ENCODE results near the gene GPR22. TPM values are rescaled to one million over a fixed set of nuclear protein-coding genes. Genes with fewer than 3 reads are reported as not detected.

GPR22 gene
- total RNA-seq, 2 donors from 2014 or later = not detected

Other genes starting within 250 kb of the GPR22 start
- 10 to 100 TPM; 30.4 to 55.5 TPM for gene COG5, start 93.9 kb downstream of the GPR22 start, total RNA-seq
- 10 to 100 TPM; 14.9 to 16.3 TPM for gene DUS4L, start 93.9 kb downstream of the GPR22 start, total RNA-seq
- 10 to 100 TPM; 37.8 to 44.3 TPM for gene BCAP29, start 110.2 kb downstream of the GPR22 start, total RNA-seq
- 10 to 100 TPM in 1 of 2 donors, 1 to 10 TPM in 1; 7.9 to 18.3 TPM for gene SLC26A4, start 190.8 kb downstream of the GPR22 start, total RNA-seq

All from activated T-cell treated with anti-CD3 and anti-CD28 coated beads, Interleukin-2, amount 50 U/mL, for 72 hours (primary cell).